ENCODE results near the gene CRYBG1.
"Not testable (repeated sequence)": the region's sequence is repeated elsewhere in the genome, so short reads cannot be mapped to it uniquely, and the experiment has no call there.

Gene CRYBG1

GRCh38 chr6:106379951-106380350 is 19.4 kb downstream of the CRYBG1 start:
- no peak for DNase-seq

- DNase-seq = no peak
Measured at GRCh38 chr6:106380407-106380806, 19.9 kb downstream of the CRYBG1 start.

DNA sequence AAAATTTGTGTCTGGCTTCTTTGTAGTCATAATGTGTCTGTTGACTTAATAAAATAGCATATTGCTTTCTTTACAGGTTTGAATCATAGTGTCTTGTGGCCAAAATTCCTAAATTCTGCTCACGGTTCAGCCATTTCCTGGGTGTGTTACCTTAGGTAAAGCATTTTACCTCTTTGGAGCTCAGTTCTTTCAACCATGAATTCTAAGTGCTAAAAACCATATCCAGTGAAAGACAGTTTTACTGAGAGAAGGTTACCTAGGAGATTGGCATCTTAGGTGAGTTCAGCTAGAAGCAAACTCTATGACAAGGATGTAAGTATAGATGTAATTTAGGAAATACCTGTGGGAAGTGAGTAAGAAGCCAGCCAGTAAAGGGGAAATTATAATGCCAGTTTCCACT is 20.7 kb downstream of the CRYBG1 start:
- DNase-seq = no peak

DNA sequence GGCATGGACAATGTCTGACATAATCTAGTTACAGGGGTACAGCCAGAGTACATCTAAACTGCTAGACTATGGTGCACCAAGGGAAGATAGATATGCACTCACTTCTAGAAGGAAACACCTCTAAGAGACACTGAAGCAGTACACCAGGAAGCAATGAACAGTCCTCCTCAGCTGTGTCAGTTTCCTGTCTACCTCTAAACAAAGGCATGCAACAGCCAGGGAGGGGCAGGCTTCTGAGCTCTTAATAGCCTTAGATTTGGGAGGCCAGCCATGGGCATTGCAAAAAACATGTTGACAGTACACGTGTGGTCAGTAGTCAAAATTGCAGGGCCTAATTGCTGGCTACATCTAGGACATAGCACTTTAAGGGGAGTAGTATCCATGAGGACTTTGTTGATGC is 21.4 kb downstream of the CRYBG1 start:
- no peak for DNase-seq

DNA sequence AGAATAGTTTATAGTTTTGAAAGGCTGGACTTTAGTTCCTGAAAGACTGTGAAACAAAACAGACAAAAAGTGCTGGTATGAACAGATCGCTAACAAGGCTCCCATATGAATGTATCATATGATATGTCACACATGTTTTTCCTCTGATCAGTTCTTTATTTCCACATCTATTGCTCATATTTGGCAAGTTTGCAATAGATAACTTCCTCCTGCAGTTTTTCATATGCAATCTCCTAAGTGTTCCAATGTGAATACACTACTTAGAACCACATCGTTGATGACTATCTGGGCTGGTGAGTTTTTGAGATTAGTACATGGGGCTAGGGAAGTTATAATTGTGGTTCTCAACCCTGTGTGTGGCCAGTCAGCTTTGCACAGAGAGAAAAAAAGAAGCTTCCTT is 23.1 kb downstream of the CRYBG1 start:
- no peak for DNase-seq

DNA sequence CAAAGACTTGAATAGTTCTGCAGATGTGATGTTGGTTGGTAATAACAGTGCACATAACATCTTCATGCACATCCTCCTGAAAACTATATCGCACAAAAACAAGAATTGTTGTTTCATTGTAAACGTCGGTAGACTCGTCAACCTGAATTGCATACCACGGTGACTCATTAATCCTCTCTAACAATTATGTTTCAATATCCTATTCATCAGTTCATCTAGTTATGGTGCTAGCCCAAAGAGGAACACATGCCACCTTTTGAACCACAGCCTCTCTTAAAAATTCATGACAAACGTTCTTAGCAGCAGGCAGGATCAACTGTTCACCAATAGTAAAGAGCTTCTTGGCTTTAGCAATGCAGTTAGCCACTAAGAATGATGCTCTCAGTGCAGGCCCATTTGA is 25.0 kb downstream of the CRYBG1 start:
- DNase-seq = no peak

GRCh38 chr6:106387875-106388274 is 27.4 kb downstream of the CRYBG1 start:
- DNase-seq = no peak

GRCh38 chr6:106390088-106390487 is 29.6 kb downstream of the CRYBG1 start:
- no peak for DNase-seq

DNA sequence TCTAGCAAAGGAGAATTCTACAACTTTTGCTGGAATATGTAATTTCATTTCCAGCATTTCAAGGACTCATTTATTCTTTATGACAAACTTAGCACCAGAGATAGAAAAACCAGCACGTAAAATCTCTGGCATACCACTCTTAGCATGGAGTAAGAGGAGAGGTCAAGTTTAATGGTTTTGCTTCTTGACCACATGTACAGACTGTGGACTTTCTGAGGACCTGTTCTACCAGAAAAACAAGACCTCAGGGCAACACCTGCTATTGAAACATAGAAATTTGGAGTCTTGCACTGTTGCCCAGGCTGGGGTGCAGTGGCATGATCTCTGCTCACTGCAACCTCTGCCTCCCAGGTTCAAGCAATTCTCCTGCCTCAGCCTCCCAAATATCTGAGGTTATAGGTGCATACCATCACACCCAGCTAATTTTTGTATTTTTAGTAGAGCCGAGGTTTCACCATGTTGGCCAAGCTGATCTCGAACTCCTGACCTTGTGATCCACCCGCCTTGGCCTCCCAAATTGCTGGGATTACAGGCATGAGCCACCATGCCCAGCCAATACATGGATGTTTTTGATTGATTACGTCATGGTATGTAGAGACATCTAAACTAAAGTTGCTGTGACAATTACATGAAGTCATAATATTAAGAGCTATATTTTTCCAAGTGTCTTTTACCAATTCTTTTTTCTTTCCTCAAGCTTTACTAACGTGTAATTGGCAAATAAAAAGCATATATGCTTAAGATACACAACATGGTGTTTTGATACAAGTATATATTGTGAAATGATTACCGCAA is 36.1 kb downstream of the CRYBG1 start:
- DNase-seq = no peak

DNA sequence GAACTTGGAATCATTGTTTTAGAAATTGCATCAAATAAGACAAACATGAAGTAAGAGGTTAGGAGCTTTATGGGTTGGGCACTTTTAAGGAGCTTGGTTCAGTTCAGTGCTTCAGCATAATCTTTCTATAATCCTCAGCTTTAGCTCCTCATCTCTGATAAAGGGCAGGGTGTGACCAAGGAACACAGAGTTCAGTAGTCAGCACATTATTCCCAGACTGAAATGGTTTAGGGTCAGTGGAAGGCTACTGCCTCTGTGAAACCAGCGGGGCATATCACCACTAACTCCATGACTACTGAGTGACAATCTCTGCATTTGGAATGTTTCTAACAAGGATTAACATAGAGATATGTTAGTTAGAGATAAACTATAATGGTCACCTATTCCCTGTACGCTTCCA is 36.9 kb downstream of the CRYBG1 start:
- DNase-seq = no peak

GRCh38 chr6:106398621-106399020 is 38.1 kb downstream of the CRYBG1 start:
- no peak for DNase-seq

GRCh38 chr6:106405044-106405443 is 44.5 kb downstream of the CRYBG1 start:
- not testable (repeated sequence) for DNase-seq

GRCh38 chr6:106411056-106411455 is 50.5 kb downstream of the CRYBG1 start:
- DNase-seq = no peak

- no peak for DNase-seq
Measured at GRCh38 chr6:106411643-106412200, 51.2 kb downstream of the CRYBG1 start.

GRCh38 chr6:106413016-106413415 is 52.5 kb downstream of the CRYBG1 start:
- DNase-seq = no peak

DNA sequence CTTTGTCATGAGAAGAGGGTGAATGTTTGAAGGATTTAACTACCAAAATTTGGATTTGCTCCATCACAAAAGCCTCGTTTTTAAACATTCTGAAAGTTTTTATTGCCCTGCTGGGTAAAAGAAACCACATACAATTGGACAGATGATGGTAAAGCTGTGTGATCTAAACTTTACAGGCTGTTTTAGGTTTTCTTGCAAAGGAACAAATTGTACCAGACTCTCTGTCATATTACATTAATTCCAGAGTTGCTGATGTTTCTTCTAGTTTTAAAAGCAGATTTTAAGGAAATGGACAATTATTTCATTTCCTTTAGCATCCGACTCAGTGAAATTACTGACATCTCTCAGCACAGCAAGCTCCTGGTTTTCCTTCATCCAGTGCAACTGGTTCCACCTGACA is 53.2 kb downstream of the CRYBG1 start:
- DNase-seq = no peak

GRCh38 chr6:106415921-106416320 is 55.4 kb downstream of the CRYBG1 start:
- DNase-seq = no peak

GRCh38 chr6:106417572-106418147 is 57.1 kb downstream of the CRYBG1 start:
- DNase-seq = no peak

DNA sequence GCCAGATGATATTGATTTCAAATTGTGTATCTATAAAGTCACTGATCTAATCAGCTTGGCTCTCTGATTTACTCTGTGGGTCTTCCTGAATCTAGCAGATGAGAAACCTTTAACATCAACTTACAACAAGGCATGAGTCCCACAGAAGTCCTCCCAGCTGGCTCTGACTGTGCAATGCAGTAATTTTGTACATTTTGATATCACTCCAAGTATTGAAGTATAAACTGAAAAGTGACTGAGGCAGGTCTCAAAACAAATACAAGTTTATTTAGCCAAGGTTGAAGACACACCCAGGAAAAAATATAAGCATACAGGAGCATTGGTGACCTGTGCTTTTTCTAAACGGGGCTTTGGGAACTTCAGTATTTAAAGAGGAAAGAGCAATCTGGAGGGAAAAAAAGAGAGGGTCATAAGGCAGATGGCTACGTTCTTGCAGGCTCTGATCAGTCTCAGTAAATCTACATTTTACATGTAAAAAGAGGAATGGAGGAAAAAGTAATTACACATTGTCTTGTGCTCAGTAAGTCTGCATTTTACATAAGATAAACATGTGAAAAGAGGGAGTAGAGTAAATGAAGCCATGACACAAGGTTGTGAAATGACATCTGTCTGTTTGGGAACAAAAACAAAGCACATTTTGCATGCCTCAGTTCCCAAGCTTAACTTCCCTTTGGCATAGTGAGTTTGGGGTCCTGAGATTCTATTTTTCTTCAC is 59.5 kb downstream of the CRYBG1 start:
- no peak for DNase-seq

- DNase-seq = no peak
Measured at GRCh38 chr6:106421496-106421895, 61.0 kb downstream of the CRYBG1 start.

- no peak for DNase-seq
Measured at GRCh38 chr6:106422534-106422933, 62.0 kb downstream of the CRYBG1 start.

GRCh38 chr6:106425382-106425781 is 64.9 kb downstream of the CRYBG1 start:
- no peak for DNase-seq

DNA sequence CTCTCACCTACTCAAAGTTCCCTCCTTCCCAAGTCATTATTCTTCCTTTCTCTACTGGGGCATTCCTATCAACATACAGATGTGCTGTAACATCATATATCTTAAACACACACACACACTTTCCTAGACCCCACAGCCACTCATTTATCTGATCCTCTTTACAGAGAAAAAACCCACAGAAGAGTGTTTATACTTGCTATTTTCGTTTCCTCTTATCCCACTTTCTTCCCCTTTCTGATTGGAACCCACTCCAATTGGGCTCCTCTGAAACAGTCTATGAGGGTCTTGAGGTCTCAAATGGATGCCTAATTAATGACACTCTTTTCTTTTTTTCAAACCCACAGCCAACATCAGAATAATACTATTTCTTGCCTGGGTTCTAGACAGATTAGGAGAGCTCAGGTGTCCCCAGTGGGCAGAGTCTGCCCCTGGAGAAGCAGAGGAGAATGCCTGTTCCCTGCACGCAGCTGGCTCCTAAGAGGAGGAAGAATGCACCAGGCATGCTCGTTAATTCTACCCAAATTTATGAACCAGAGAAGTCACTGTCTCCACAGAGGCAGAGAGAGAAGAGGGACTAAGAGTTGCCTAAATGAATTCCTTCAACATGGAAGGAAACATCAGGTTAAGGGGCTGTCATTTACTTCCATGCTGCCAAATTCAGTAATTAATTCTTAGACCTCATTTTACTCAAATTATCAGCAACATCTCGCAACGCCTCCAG is 65.9 kb downstream of the CRYBG1 start:
- DNase-seq = no peak

Measured in NCI-H1436 (cell line).